HL-60/S4 treated with phorbol 12-myristate 13-acetate at 8.2 ng/mL for 4 days and 3 days (cell line): ENCODE results near the gene SEL1L3.

Source experiments
- in situ Hi-C: fragments of 300-500 bp; cut with MboI; formaldehyde crosslinking; loops from 2 replicates; pipeline ENCODE4 v1.15.0; 2022; ENCODE audit warnings: low sequenced_read_pairs

The SEL1L3 gene

GRCh38 chr4:25821267-25821666, 41.5 kb downstream of the SEL1L3 start:
- in situ Hi-C loops: no loop called here

- in situ Hi-C loops: no loop called here
These were observed 43.9 kb downstream of the SEL1L3 start for GRCh38 chr4:25818876-25819275.

DNA sequence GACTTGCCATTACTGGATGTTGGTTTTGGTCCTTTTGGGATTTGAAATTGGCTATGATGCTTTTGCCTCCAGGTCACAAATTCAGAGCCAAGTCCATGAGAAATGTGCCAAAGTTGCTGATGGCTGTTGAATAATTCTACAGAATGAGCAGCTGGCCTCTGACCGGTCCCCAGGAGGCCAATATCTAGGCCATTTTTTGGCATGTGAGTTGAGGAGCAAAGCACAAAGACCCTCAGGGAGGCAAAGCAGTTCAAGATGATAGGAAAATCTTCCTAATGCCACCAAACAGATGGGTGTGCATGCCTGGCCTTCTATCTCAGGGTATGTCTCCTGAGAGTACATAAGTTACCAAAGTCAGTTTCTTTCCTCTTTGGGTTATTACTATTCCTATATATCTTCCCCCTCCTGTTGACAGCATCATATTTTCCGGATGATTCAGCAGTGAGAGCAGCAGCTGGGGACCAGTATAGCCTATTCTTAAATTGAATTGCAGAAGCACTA, 44.4 kb downstream of the SEL1L3 start:
- in situ Hi-C loops: no loop called here

DNA sequence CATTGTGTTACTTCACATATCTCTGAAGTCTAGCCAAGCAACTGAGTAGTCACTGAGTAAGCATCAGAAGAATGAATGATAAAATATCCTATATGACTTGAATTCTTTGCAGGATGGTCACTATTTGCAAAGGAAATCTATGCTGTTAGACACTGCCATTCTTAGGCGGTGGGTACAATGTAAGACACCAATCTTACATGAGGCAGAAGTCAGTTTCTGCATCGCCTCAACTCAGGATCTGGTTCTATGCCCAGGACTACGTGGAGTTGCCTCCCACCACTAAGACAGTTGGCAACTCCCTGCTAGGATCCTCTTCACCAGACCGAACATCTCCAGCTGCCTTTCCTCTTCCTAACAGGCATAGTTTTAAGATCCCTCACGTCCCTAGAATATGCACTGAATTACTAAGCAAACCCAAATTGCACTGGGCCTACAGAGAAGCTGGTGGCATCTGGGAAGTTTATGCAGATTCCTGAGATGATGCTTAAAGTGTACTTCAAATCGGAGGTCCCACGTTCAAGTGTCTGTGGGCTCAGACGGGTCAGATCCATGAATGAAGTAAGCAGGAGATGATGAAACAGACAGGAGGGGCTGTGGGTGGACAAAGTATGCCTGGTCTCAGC, 45.6 kb downstream of the SEL1L3 start:
- in situ Hi-C loops: no loop called here

DNA sequence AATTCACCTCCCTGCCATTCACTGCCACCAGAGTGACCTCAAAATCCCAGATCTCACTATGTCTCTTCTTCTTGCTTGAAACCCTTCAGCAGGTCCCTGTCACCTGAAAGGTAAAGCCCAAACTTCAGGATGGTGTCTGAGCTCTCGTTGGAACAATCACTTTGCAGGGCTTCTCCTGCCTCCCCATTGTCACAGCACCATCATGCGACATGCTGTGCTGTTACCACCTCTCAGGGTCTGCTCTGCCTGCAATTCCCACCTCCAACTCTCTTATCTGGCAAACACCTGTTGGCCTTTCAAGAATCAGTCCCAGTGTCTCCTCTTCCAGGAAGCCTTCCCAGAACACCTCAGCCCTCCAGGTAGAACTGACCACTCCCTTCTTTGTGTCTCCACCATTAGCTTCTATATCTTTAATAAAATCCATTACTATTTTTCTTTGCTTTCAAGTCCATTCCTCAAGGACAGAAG, 46.2 kb downstream of the SEL1L3 start:
- in situ Hi-C loops: no loop called here

- in situ Hi-C loops: no loop called here
These were observed 47.2 kb downstream of the SEL1L3 start for GRCh38 chr4:25815586-25815985.

DNA sequence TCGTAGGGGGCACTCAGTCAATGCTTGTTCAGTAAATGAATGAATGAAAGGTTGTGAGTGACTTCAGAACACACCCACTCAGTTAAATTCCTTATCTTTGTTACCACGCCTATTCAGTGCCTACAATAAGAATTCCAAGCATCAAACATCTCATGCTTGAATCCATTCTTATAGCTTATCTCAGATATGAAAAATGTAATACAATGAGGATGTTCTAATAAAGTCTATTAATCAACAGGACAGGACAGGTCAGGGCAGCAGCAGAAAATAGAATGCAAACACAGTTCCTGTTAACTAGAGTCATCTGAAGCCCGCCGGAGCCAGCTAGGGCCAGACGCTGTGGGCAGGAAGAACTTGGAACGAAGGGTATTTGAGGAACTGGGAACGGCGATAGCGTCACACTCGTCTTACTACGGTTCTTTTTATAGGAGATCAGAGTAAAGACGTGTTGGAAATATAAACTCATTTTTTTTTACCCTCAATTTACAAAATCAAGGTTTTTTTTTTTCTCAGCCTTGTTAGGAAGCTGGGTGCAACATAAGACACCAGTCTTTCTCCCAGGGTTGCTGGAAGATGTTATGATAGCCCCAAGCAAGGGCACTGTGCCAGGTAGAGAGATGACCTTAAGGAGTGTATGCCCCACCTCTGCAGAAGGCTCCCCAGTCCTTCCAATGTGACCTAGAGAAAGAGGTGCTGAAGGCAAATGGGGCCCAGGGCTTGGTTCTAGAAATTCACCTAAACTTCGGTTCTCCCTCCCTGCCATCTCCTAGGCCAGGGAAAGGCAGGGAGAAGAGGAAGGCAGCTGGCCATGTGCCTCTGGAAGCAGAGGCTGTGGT, 48.3 kb downstream of the SEL1L3 start:
- in situ Hi-C loops: no loop called here

DNA sequence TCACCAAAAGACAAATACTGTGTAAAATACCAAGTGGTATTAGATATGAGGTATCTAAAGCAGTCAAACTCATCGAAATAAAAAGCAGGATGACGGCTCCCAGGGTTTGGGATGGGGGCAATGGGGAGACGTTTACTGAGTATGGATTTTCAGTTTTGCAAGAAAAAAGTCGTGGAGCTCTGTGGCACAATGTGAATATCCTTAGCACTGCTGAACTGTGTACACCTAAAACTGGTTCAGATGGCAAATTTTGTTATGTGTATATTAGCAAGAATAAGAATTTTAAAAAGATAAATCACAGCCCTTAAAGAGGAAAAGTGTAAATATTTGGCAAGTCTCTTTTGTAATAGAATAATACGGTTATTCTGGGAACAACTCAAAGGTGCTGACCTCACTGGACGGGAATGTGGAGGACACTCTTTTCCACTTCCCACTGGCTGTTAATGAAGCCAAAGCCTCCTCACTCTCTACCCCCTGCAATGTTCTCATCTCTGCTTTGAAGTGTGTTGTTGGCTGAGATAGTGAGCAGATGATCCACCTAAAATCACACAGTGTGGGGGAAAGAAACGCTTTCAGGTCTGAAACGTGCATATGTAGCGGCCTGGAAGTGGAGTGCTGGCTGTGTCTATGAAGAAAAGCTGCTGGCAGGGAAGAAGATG, 49.2 kb downstream of the SEL1L3 start:
- in situ Hi-C loops: no loop called here

GRCh38 chr4:25811841-25812240, 50.9 kb downstream of the SEL1L3 start:
- in situ Hi-C loops: no loop called here

DNA sequence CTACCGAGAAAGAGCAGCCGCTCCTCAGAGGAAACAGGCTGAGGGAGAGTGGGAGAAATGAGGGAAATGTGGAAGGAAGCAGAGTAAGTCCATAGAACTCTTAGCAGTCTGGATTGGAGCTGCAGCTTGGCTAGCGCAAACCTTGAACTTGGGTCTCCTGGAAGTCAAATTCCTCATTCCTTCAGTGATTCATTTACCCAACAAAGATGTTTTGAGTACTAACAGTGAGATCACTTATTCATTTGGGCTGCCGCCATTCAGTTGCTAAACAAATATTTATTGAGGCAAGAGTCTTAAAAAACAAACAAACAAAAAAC, 51.5 kb downstream of the SEL1L3 start:
- in situ Hi-C loops: no loop called here

- in situ Hi-C loops: no loop called here
These were observed 52.1 kb downstream of the SEL1L3 start for GRCh38 chr4:25810461-25811373.

DNA sequence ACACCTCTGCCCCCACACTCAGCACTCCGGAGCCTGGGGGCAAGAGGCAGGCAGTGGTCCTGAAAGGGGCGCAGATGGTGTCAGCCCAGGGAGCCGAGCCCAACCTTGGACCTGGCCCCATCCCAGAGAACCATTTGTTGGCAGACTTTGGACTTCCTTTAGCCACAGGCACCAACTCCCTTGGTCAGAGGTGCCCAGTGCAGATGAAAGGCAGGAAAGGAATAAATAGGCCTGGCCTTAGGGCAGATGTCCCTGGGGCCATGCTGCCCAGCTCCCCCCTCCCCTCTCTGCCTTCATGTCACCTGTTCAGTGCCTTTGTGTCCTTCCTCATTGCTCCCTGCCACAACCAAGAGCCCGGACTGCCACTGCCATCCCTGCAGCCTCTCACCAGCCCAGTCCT, 52.8 kb downstream of the SEL1L3 start:
- in situ Hi-C loops: no loop called here

DNA sequence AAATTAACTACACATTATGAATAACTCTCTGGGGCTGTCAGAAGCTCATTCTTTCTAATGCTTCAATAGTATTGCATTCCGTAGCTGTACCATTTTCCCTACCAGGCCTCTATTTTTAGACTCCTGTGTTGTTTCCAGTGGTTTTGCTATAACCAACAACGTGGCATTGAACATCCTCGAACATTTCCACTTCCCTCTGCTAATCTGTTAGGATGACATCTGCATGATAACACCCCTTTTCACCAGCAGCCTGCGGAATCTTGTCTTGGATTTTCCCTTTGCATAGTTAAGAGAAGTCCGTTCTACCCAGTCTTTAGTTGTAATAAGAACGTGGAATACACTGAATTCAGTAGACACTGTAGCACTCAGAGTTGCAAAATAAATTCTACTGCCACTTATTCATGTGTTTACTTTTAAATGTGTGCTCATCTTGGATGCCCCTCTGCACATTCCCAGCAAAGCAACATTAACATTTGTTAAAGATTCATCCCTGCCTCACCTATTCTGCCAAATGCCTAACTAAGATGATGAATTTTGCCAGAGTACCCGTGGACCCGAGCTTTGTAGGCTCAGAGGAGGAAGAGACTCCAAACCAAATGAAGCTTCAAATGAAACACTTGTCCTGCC, 55.6 kb downstream of the SEL1L3 start:
- in situ Hi-C loops: no loop called here

- in situ Hi-C loops: no loop called here
These were observed 57.4 kb downstream of the SEL1L3 start for GRCh38 chr4:25805255-25805860.

GRCh38 chr4:25803720-25804225, 59.0 kb downstream of the SEL1L3 start:
- in situ Hi-C loops: no loop called here

DNA sequence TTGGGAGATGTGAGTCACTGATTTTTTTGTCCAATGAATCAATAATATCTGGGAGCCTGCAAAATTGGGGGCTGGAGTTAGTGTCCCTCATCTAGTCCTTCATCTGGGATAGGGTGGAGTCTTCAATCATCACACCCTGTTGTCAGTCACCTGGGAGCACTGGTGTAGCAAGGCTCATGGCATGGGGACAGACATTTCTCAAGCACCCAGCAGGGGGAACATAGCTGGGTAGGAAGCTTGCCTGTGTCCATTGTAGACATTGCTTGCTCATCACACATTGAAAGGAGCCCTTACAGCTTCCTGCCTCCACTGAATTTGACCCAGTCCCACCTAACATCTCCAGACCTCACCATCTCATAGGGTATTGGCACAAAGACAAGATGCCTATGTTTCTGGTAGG, 61.2 kb downstream of the SEL1L3 start:
- in situ Hi-C loops: no loop called here

GRCh38 chr4:25800245-25800644, 62.5 kb downstream of the SEL1L3 start:
- in situ Hi-C loops: no loop called here

DNA sequence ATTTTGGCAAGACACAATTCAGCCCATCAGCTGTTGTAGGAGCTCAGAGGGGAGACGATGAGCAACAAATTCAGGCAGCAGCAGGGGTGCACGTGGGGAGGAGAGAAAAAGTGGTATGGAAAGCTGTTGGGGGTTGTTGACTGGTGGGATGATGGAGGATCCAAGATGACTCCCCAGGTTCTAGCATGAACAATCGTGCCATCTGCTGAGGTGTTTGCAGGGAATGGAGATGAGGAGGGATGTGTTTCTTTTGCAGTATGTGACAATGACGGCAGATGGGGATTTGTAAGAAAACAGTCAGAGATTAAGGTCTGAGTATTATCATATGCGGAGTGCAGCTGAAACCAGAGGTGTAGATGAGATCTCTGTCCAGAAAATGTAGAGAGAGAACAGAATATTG, 63.3 kb downstream of the SEL1L3 start:
- in situ Hi-C loops: no loop called here

GRCh38 chr4:25797136-25797535, 65.7 kb downstream of the SEL1L3 start:
- in situ Hi-C loops: no loop called here
